Measurements from ENCODE around the gene C17orf107. TPM values are rescaled to one million over a fixed set of nuclear protein-coding genes. Genes with fewer than 3 reads are reported as not detected.
"Not testable (repeated sequence)": the region's sequence is repeated elsewhere in the genome, so short reads cannot be mapped to it uniquely, and the experiment has no call there.

C17orf107 gene
- total and polyA plus RNA-seq, 2 of the 13 experiments (the other 11 are each of a cell fraction or from before 2014, with no cell fraction given): 0.20 to 0.59 TPM

DNA sequence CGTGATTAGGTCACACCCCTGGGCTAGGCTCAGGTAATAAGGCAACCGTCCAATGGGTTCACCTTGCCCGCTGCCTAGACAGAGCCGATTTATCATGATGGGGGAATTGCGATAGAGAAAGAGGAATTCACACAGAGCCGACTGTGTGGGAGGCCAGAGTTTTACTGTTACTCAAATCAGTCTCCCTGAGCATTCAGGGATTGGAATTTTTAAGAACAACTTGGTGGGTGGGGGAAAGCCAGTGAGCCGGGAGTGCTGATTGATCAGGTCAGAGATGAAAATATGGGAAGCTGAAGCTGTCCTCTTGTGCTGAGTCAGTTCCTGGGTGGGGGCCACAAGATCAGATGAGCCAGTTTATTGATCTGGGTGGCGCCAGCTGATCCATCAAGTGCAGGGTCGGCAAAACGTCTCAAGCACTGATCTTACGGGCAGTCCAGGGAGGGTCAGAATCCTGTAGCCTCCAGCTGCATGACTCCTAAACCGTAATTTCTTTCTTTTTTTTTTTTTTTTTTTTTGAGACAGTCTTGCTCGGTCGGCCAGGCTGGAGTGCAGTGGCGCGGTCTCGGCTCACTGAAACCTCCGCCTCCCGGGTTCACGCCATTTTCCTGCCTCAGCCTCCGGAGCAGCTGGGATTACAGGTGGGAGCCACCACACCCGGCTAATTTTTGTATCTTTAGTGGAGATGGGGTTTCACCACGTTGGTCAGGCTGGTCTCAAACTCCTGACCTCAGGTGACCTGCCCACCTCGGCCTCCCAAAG lies 27.4 kb downstream of the C17orf107 start:
- intact Hi-C loops (cut with micrococcal nuclease; ENCODE audit: unreplicated experiment); H3K36me3 ChIP-seq (replicated peaks in 1 of 2; ENCODE audit: control insufficient read depth in 1 of 2, insufficient read depth in 2 of 2, low read length in 2 of 2); H4K20me1 ChIP-seq (ENCODE audit: insufficient read depth, low read length); in situ Hi-C loops (cut with HindIII; ENCODE audit: extremely low pct_ligation_motif_present, low pct_unique_long_range_greater_than_20kb); H3K4me2 ChIP-seq (ENCODE audit: low read depth, low read length); H3K9me3 ChIP-seq (ENCODE audit: low read length); H3K4me1 ChIP-seq (ENCODE audit: insufficient read depth, low read length); H3K4me3 ChIP-seq (replicated peaks in 1 of 3; ENCODE audit: insufficient read depth in 1 of 3, low read depth in 2 of 3, low read length in 3 of 3); BruUV-seq (replicated peaks); H3K9ac ChIP-seq (ENCODE audit: insufficient read depth, low read depth, low read length); CTCF ChIA-PET (ENCODE audit: low intra/inter-chr PET ratio, low total read pairs); H3K79me2 ChIP-seq (ENCODE audit: insufficient read depth, low read length); FAIRE-seq; DNase-seq (ENCODE audit: low spot score); H3K27ac ChIP-seq (ENCODE audit: extremely low read length, insufficient read depth, low read length); ATAC-seq; H3K27me3 ChIP-seq (ENCODE audit: control insufficient read depth in 1 of 2, insufficient read depth in 2 of 2, low read length in 2 of 2); H2AFZ ChIP-seq (ENCODE audit: low read length): not testable (repeated sequence)
- POLR2A ChIA-PET: interaction anchor here (1.3 kb wide), 1 partner anchor 13 kb away, joined by 5 read pairs; the partner anchor contains the start of genes RNF167 and SLC25A11
- WGBS (ENCODE audit: low lambda C conversion rate): 82% methylated on average over 24 of the region's 24 CpGs
- 0 out of 4 replicates have a peak, but pooled peaks of 1 of the 2 experiments have one; percentile 2 for TF ChIP-seq MAFK (conservative IDR thresholded peaks at IDR 0.05 in 1 of 2, IDR thresholded peaks at IDR 0.05 in 1 of 2; ENCODE audit: low read length in 2 of 2)

GRCh38 chr17:4928881-4929280 lies 29.5 kb downstream of the C17orf107 start:
- Histone ChIP-seq H3K27ac (ENCODE audit: extremely low read length, insufficient read depth, low read length) (no peak overlapping the region), H3K4me3 (replicated peaks in 1 of 3; ENCODE audit: insufficient read depth in 1 of 3, low read depth in 2 of 3, low read length in 3 of 3) (no peak overlapping the region), H3K36me3 (replicated peaks in 1 of 2; ENCODE audit: control insufficient read depth in 1 of 2, insufficient read depth in 2 of 2, low read length in 2 of 2) (no peaks in the 10 kb centered on the region), H3K9ac (ENCODE audit: insufficient read depth, low read depth, low read length) (no peak overlapping the region), H4K20me1 (ENCODE audit: insufficient read depth, low read length) (no peaks in the 10 kb centered on the region), H3K79me2 (ENCODE audit: insufficient read depth, low read length) (no peaks in the 10 kb centered on the region), H3K9me3 (ENCODE audit: low read length) (no peaks in the 10 kb centered on the region), H3K4me1 (ENCODE audit: insufficient read depth, low read length) (peaks cover 2% of the 10 kb centered on the region), H3K4me2 (ENCODE audit: low read depth, low read length) (no peak overlapping the region), H2AFZ (ENCODE audit: low read length) (no peak overlapping the region), H3K27me3 (ENCODE audit: control insufficient read depth in 1 of 2, insufficient read depth in 2 of 2, low read length in 2 of 2) (no peaks in the 10 kb centered on the region)
- BruUV-seq (replicated peaks): no TSS peak
- in situ Hi-C loops (cut with HindIII; ENCODE audit: extremely low pct_ligation_motif_present, low pct_unique_long_range_greater_than_20kb): no loop called here
- 96% methylated on average over 18 of the region's 18 CpGs for WGBS (ENCODE audit: low lambda C conversion rate)
- ChIA-PET POLR2A (interaction anchor here (1.0 to 1.1 kb wide), 3 partner anchors 8 to 38 kb away, joined by 3 to 6 read pairs (median 5); partner anchors contain the start of genes RNF167 and SLC25A11), CTCF (ENCODE audit: low intra/inter-chr PET ratio, low total read pairs) (no interaction called here)
- intact Hi-C loops (cut with micrococcal nuclease; ENCODE audit: unreplicated experiment): no loop called here
- FAIRE-seq (no peak), DNase-seq (ENCODE audit: low spot score) (no peak), ATAC-seq (no peak)
- TF ChIP-seq ZNF251 (CRISPR knock-in tag; IDR thresholded peaks at IDR 0.05): no peak
- TF ChIP-seq, protein P1, sequence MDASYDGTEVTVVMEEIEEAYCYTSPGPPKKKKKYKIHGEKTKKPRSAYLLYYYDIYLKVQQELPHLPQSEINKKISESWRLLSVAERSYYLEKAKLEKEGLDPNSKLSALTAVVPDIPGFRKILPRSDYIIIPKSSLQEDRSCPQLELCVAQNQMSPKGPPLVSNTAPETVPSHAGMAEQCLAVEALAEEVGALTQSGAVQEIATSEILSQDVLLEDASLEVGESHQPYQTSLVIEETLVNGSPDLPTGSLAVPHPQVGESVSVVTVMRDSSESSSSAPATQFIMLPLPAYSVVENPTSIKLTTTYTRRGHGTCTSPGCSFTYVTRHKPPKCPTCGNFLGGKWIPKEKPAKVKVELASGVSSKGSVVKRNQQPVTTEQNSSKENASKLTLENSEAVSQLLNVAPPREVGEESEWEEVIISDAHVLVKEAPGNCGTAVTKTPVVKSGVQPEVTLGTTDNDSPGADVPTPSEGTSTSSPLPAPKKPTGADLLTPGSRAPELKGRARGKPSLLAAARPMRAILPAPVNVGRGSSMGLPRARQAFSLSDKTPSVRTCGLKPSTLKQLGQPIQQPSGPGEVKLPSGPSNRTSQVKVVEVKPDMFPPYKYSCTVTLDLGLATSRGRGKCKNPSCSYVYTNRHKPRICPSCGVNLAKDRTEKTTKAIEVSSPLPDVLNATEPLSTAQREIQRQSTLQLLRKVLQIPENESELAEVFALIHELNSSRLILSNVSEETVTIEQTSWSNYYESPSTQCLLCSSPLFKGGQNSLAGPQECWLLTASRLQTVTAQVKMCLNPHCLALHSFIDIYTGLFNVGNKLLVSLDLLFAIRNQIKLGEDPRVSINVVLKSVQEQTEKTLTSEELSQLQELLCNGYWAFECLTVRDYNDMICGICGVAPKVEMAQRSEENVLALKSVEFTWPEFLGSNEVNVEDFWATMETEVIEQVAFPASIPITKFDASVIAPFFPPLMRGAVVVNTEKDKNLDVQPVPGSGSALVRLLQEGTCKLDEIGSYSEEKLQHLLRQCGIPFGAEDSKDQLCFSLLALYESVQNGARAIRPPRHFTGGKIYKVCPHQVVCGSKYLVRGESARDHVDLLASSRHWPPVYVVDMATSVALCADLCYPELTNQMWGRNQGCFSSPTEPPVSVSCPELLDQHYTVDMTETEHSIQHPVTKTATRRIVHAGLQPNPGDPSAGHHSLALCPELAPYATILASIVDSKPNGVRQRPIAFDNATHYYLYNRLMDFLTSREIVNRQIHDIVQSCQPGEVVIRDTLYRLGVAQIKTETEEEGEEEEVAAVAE (CRISPR knock-in tag; IDR thresholded peaks at IDR 0.05; ENCODE audit: borderline replicate concordance): no peak
- TF ChIP-seq, protein P2, sequence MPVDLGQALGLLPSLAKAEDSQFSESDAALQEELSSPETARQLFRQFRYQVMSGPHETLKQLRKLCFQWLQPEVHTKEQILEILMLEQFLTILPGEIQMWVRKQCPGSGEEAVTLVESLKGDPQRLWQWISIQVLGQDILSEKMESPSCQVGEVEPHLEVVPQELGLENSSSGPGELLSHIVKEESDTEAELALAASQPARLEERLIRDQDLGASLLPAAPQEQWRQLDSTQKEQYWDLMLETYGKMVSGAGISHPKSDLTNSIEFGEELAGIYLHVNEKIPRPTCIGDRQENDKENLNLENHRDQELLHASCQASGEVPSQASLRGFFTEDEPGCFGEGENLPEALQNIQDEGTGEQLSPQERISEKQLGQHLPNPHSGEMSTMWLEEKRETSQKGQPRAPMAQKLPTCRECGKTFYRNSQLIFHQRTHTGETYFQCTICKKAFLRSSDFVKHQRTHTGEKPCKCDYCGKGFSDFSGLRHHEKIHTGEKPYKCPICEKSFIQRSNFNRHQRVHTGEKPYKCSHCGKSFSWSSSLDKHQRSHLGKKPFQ (CRISPR knock-in tag; IDR thresholded peaks at IDR 0.05; ENCODE audit: insufficient replicate concordance): no peak
- TF ChIP-seq NCOR1 (IDR thresholded peaks at IDR 0.05; ENCODE audit: borderline replicate concordance, low read length): no peak
- no peak for TF ChIP-seq ZNF17 (CRISPR knock-in tag; IDR thresholded peaks at IDR 0.05)
- no peak for TF ChIP-seq ZNF513 (CRISPR knock-in tag; conservative IDR thresholded peaks at IDR 0.05)
- no peak for TF ChIP-seq MXD1 (CRISPR knock-in tag; IDR thresholded peaks at IDR 0.05)

All from HepG2 (cell line).